GM21423 (cell line): ENCODE data around the gene ESR1.
"Not testable (repeated sequence)": the region's sequence is repeated elsewhere in the genome, so short reads cannot be mapped to it uniquely, and the experiment has no call there.

Experiments
- ATAC-seq: cut with Tn5 transposase; IDR thresholded peaks from one replicate; pipeline ENCODE4 v1.9.1; 2021; ENCODE audit warnings: mild to moderate bottlenecking, moderate library complexity; ENCODE audit not compliant: unreplicated experiment

ESR1 gene

GRCh38 chr6:151885234-151885633 lies 77.8 kb downstream of the ESR1 start:
- ATAC-seq, result no peak

- ATAC-seq, result no peak
Measured at GRCh38 chr6:151891524-151891923, 84.0 kb downstream of the ESR1 start.

GRCh38 chr6:151894426-151894825 lies 86.9 kb downstream of the ESR1 start:
- ATAC-seq, result not testable (repeated sequence)

GRCh38 chr6:151899221-151899620 lies 91.7 kb downstream of the ESR1 start:
- ATAC-seq, result not testable (repeated sequence)

- ATAC-seq, result not testable (repeated sequence)
Measured at GRCh38 chr6:151899796-151900195, 92.3 kb downstream of the ESR1 start.

GRCh38 chr6:151900256-151900655 lies 92.8 kb downstream of the ESR1 start:
- no peak for ATAC-seq

- no peak for ATAC-seq
Measured at GRCh38 chr6:151901009-151901411, 93.5 kb downstream of the ESR1 start.

GRCh38 chr6:151904631-151905030 lies 97.1 kb downstream of the ESR1 start:
- no peak for ATAC-seq

GRCh38 chr6:151905072-151905471 lies 97.6 kb downstream of the ESR1 start:
- no peak for ATAC-seq

- ATAC-seq, result no peak
Measured at GRCh38 chr6:151905854-151906253, 98.4 kb downstream of the ESR1 start.

GRCh38 chr6:151911401-151911800 lies 103.9 kb downstream of the ESR1 start:
- ATAC-seq, result no peak

- ATAC-seq, result no peak
Measured at GRCh38 chr6:151914484-151914883, 107.0 kb downstream of the ESR1 start.

GRCh38 chr6:151916075-151916474 lies 108.6 kb downstream of the ESR1 start:
- ATAC-seq, result no peak

GRCh38 chr6:151916680-151917164 lies 109.2 kb downstream of the ESR1 start:
- ATAC-seq, result no peak

GRCh38 chr6:151917531-151918329 lies 110.2 kb downstream of the ESR1 start:
- no peak for ATAC-seq

GRCh38 chr6:151940307-151940706 lies 132.8 kb downstream of the ESR1 start:
- ATAC-seq, result no peak

- no peak for ATAC-seq
Measured at GRCh38 chr6:151948002-151948743, 140.7 kb downstream of the ESR1 start.

- no peak for ATAC-seq
Measured at GRCh38 chr6:151958332-151958731, 150.8 kb downstream of the ESR1 start.

- ATAC-seq, result no peak
Measured at GRCh38 chr6:151959086-151959485, 151.6 kb downstream of the ESR1 start.

GRCh38 chr6:151961809-151962208 lies 154.3 kb downstream of the ESR1 start:
- ATAC-seq, result no peak

GRCh38 chr6:151962246-151962846 lies 154.9 kb downstream of the ESR1 start:
- ATAC-seq, result no peak

- no peak for ATAC-seq
Measured at GRCh38 chr6:151963001-151963400, 155.5 kb downstream of the ESR1 start.
